ENCODE results near the gene ZNRD2.

GRCh38 chr11:65558930-65559509, 11.3 kb upstream of the ZNRD2 start:
- no peak for TF ChIP-seq CTCF (IDR thresholded peaks at IDR 0.05; ENCODE audit: low read length)
- TF ChIP-seq EZH2phosphoT487 (IDR thresholded peaks at IDR 0.05; ENCODE audit: low read length) = no peak
